Nephron (organoid): ENCODE measurements around the gene ZNF500.

Experiments used
- H3K27ac Mint-ChIP-seq, 3 experiments: 2 replicates each; pipeline ENCODE4 v1.8.0; 2020; ENCODE audit warnings: mixed read lengths in 3 of 3, mild to moderate bottlenecking in 2 of 3, moderate library complexity in 1 of 3
- H3K27me3 Mint-ChIP-seq: 2 replicates; pipeline ENCODE4 v1.8.0; 2021; ENCODE audit warnings: low read depth, mild to moderate bottlenecking, moderate library complexity, mixed read lengths
- H3K36me3 Mint-ChIP-seq: 2 replicates; pipeline ENCODE4 v1.8.0; 2020; ENCODE audit warnings: low read depth, mixed read lengths
- H3K4me1 Mint-ChIP-seq: 2 replicates; pipeline ENCODE4 v1.8.0; 2020; ENCODE audit warnings: mixed read lengths
- H3K4me3 Mint-ChIP-seq, 3 experiments: 2 replicates each; pipeline ENCODE4 v1.8.0; 2020; ENCODE audit warnings: mild to moderate bottlenecking in 3 of 3, mixed read lengths in 3 of 3, moderate library complexity in 2 of 3
- H3K9me3 Mint-ChIP-seq: 2 replicates; pipeline ENCODE4 v1.8.0; 2020; ENCODE audit warnings: mixed read lengths
- TF ChIP-seq, protein P1 (sequence below), 3 experiments: fragments of 200-600 bp; sonication (generic); IDR thresholded peaks; one replicate each; pipeline ENCODE4 v1.5.0; 2021; ENCODE audit warnings: antibody characterized with exemption in 3 of 3; ENCODE audit not compliant: unreplicated experiment in 3 of 3

Gene ZNF500

DNA sequence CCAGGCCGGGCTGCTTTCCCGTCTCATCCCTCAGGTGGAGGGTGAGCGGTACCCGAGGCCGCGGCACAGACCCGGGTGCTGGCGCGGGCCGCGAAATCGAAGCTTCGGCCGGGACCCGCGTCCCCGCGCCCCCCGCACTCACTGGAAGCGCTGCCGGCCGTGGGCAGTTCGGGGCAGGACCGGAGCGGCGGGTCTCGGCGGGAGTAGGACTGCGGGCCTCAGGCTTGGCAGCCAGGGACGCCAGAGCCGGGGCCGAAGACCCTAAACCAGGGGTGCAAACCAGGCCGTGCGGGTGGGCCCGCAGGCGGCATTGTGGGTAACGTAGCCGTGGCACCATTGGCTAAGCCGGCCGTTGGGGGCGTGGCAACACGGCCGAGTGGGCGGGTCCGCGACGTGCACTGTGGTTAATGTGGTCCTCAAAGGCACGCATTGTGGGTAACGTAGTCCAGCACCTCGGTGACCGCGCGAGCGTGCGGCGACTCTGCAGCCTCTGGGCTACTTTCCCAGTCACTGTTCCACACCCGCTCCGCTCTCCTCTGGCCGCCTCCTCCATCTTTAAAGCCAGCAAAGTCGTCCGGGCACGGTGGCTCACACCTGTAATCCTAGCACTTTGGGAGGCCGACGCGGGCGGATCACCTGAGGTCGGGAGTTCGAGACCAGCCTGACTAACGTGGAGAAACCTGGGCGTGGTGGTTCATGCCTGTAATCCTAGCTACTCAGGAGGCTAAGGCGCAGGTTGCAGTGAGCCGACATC lies at the start of gene ZNF500:
Gene ZNF500, minus strand, starts transcription at position 288 of the 754 bp plus-strand sequence. CDS start 1,184 bp downstream, outside the sequence.
- no peaks in the 10 kb centered on the region for H3K27me3 Mint-ChIP-seq
- peak within 1 kb of the TSS; percentile 89 to 91 (median 91) for H3K4me3 Mint-ChIP-seq
- peaks cover 19% of the 10 kb centered on the region for H3K4me1 Mint-ChIP-seq
- no peaks in the 10 kb centered on the region for H3K9me3 Mint-ChIP-seq
- TF ChIP-seq, protein P1, sequence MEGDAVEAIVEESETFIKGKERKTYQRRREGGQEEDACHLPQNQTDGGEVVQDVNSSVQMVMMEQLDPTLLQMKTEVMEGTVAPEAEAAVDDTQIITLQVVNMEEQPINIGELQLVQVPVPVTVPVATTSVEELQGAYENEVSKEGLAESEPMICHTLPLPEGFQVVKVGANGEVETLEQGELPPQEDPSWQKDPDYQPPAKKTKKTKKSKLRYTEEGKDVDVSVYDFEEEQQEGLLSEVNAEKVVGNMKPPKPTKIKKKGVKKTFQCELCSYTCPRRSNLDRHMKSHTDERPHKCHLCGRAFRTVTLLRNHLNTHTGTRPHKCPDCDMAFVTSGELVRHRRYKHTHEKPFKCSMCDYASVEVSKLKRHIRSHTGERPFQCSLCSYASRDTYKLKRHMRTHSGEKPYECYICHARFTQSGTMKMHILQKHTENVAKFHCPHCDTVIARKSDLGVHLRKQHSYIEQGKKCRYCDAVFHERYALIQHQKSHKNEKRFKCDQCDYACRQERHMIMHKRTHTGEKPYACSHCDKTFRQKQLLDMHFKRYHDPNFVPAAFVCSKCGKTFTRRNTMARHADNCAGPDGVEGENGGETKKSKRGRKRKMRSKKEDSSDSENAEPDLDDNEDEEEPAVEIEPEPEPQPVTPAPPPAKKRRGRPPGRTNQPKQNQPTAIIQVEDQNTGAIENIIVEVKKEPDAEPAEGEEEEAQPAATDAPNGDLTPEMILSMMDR (IDR thresholded peaks at IDR 0.05; ENCODE audit: unreplicated experiment in 3 of 3) = no peak
- peak within 1 kb of the TSS; percentile 81 to 95 (median 91) for H3K27ac Mint-ChIP-seq
- peaks cover 14% of the 10 kb centered on the region for H3K36me3 Mint-ChIP-seq

DNA sequence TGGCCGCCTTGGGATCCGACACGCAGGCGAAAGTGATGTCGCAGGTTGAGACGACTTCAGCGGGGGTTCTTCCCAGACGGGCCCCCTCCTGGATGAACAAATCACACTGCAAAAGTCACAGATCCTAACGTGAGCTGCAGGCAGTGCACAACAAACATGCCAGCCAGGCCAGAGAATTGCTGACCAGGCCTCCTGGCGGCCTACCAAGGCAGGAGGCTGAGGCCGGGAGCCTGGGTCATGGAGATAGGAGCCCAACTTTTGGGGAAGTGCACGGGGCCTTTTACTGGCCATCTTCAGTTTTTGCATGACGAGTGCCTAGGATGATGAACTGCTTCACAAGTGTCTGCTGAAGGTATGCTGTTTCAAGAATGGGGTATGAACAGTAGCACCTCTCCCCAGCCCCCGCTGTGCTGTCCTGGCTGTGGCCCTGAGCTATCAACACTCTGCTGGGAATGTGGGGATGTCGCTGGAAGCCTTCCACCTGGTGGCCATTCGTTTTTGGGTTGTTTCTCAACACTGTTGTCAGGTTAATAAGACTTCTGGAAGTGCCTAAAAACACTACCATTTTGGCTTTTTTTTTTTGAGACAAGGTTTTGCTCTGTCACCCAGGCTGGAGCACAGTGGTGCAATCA lies 47.7 kb upstream of the ZNF500 start:
- H3K27ac Mint-ChIP-seq = no peak overlapping the region
- peaks cover 64% of the 10 kb centered on the region for H3K36me3 Mint-ChIP-seq

DNA sequence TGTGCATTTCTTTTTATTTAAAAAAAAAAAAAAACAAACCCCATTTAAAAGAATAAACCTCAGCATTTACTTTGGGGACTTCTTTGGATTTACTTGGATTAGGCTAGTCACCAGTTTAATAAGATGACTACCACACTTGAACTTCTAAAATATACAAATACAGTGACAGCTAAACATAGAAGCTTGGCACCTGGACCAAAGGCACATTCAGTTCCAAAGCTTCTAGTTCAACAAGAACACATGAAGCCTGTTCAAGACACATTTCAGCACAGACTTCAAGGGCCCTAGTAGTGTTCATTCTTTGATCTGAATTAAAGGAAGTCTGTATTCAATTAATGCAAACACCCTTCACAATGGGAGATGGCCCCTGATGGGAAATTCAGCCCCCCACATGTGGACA lies 47.1 kb upstream of the ZNF500 start:
- TF ChIP-seq, protein P1 (IDR thresholded peaks at IDR 0.05; ENCODE audit: unreplicated experiment in 3 of 3) = no peak
- Mint-ChIP-seq H3K9me3 (no peaks in the 10 kb centered on the region), H3K27ac (no peak overlapping the region), H3K36me3 (peaks cover 62% of the 10 kb centered on the region), H3K27me3 (no peaks in the 10 kb centered on the region), H3K4me3 (no peak overlapping the region), H3K4me1 (no peaks in the 10 kb centered on the region)

More for the DNA sequence above, 47.7 kb upstream of the ZNF500 start:
- no peaks in the 10 kb centered on the region for H3K27me3 Mint-ChIP-seq
- no peak overlapping the region for H3K4me3 Mint-ChIP-seq
- no peaks in the 10 kb centered on the region for H3K4me1 Mint-ChIP-seq
- H3K9me3 Mint-ChIP-seq = no peaks in the 10 kb centered on the region
- TF ChIP-seq, protein P1 (IDR thresholded peaks at IDR 0.05; ENCODE audit: unreplicated experiment in 3 of 3) = no peak

DNA sequence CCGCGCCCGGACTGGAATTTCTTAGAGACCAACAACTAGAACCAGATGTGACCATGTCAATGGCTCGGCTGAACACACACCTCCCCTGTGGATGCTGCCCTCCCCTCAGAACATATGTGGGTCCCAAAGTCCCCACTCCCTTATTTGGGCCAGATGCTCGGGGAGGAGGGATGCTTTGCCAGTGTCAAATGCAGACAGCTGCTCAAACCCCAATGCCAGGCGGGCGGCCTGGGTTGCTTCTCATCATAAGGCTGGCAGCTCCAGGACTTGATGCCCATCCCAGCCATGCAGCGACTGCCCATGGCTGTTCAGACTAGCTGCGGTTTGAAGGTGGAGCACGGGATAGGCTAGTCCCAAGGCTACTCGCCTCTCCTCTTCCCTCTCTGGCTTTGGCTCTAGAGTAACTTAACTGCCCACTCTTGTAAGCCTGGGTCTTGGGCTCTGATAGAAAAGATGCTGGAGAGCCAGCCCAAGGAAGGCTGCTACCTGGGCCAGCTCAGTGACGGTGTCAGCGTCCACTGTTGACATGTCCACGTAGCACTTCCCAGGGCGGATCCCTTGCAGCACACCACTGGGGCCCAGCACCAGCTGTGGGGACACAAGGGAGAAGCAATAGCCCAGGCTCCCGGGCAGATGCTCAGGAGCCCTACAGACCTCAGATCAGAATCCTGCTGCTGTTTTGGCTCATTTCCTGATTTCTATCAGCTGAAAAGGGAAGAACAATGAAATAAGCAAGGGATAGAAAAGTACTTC lies 46.5 kb upstream of the ZNF500 start:
- H3K4me1 Mint-ChIP-seq = no peaks in the 10 kb centered on the region
- H3K27me3 Mint-ChIP-seq = no peaks in the 10 kb centered on the region
- peaks cover 60% of the 10 kb centered on the region for H3K36me3 Mint-ChIP-seq
- no peak overlapping the region for H3K4me3 Mint-ChIP-seq
- H3K9me3 Mint-ChIP-seq = no peaks in the 10 kb centered on the region
- no peak overlapping the region for H3K27ac Mint-ChIP-seq
- TF ChIP-seq, protein P1 (IDR thresholded peaks at IDR 0.05; ENCODE audit: unreplicated experiment in 3 of 3) = no peak

DNA sequence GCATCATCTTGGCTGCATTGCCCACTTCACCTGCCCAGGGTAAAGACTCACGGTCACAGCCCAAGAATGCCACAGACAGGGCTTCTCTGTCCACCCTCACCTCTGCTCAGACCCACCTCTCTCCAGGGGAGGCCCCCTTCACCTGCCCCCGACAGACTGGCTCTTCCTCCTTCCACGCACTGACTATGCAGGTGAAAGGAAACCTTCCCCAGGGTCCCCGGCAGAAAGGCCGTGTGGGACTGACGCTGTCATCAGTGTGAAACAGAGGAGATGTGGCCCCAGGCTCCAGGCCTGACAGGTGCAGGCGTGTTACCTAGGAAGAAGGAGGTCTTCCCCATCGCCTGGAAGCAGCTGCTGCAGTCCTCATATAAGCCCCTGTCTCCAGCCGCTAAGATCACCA lies 44.8 kb upstream of the ZNF500 start:
- TF ChIP-seq, protein P1 (IDR thresholded peaks at IDR 0.05; ENCODE audit: unreplicated experiment in 3 of 3) = no peak
- H3K4me3 Mint-ChIP-seq = no peak overlapping the region
- no peaks in the 10 kb centered on the region for H3K4me1 Mint-ChIP-seq
- no peaks in the 10 kb centered on the region for H3K27me3 Mint-ChIP-seq
- peaks cover 62% of the 10 kb centered on the region for H3K36me3 Mint-ChIP-seq
- no peaks in the 10 kb centered on the region for H3K9me3 Mint-ChIP-seq
- no peak overlapping the region for H3K27ac Mint-ChIP-seq
